Measurements from ENCODE around the gene STPG1.

GRCh38 chr1:24442764-24443163 lies 29.2 kb upstream of the STPG1 start:
- no peak for TF ChIP-seq RAD21 (conservative IDR thresholded peaks at IDR 0.05 in 1 of 2, IDR thresholded peaks at IDR 0.05 in 1 of 2)
- TF ChIP-seq CTCF (IDR thresholded peaks at IDR 0.05) = no peak
- TF ChIP-seq POLR2A (IDR thresholded peaks at IDR 0.05; ENCODE audit: low read length) = no peak
- TF ChIP-seq REST (IDR thresholded peaks at IDR 0.05) = no peak
- TF ChIP-seq RFX5 (IDR thresholded peaks at IDR 0.05) = no peak
- no peak for TF ChIP-seq PHF8 (IDR thresholded peaks at IDR 0.05; ENCODE audit: borderline replicate concordance, low read depth)
- no peak for TF ChIP-seq JUN (IDR thresholded peaks at IDR 0.05)
- TF ChIP-seq EP300 (IDR thresholded peaks at IDR 0.05) = no peak
- no peak for TF ChIP-seq HES2 (IDR thresholded peaks at IDR 0.05)
- TF ChIP-seq ELK1 (IDR thresholded peaks at IDR 0.05; ENCODE audit: low read depth, low read length) = no peak
- no peak for TF ChIP-seq ATOH8 (CRISPR knock-in tag; IDR thresholded peaks at IDR 0.05; ENCODE audit: low read depth)
- no peak for TF ChIP-seq NPAS2 (CRISPR knock-in tag; IDR thresholded peaks at IDR 0.05; ENCODE audit: borderline replicate concordance)
- TF ChIP-seq CHD4 (IDR thresholded peaks at IDR 0.05; ENCODE audit: borderline replicate concordance) = no peak
- TF ChIP-seq RCOR1 (IDR thresholded peaks at IDR 0.05; ENCODE audit: low read depth, low read length) = no peak

All from A549 (cell line).